ENCODE measurements around the gene KDM3A. TPM values are rescaled to one million over a fixed set of nuclear protein-coding genes. Genes with fewer than 3 reads are reported as not detected.

KDM3A gene
- total RNA-seq, 2 experiments from 2014 or later: 86.1 to 86.9 TPM

GRCh38 chr2:86413296-86414094, 27.7 kb upstream of the KDM3A start:
- Mint-ChIP-seq H3K4me1 (no peaks in the 10 kb centered on the region), H3K9me3 (peaks cover 9% of the 10 kb centered on the region), H3K27ac (no peak overlapping the region), H3K4me3 (no peak overlapping the region), H3K27me3 (peaks cover 33% of the 10 kb centered on the region), H3K36me3 (ENCODE audit: low read depth) (no peaks in the 10 kb centered on the region)
- CTCF ChIA-PET: interaction anchor here (0.5 kb wide), 1 partner anchor 27 kb away, joined by 6 read pairs; no protein-coding TSS in a partner anchor
- POLR2A ChIA-PET: no interaction called here
- DNase-seq: no peak

GRCh38 chr2:86414996-86415395, 26.2 kb upstream of the KDM3A start:
- Mint-ChIP-seq H3K4me3 (no peak overlapping the region), H3K9me3 (peaks cover 9% of the 10 kb centered on the region), H3K27ac (no peak overlapping the region), H3K27me3 (peaks cover 29% of the 10 kb centered on the region), H3K4me1 (no peaks in the 10 kb centered on the region), H3K36me3 (ENCODE audit: low read depth) (no peaks in the 10 kb centered on the region)
- ChIA-PET POLR2A (interaction anchor here (0.7 kb wide), 1 partner anchor 26 kb away, joined by 7 read pairs; the partner anchor contains the start of gene KDM3A), CTCF (interaction anchor here (0.9 to 1.7 kb wide), 2 partner anchors 26 to 264 kb away, joined by 3 to 5 read pairs; no protein-coding TSS in a partner anchor)
- no peak for DNase-seq

- Mint-ChIP-seq H3K27me3 (peaks cover 31% of the 10 kb centered on the region), H3K9me3 (peaks cover 6% of the 10 kb centered on the region), H3K36me3 (ENCODE audit: low read depth) (no peaks in the 10 kb centered on the region), H3K27ac (no peak overlapping the region), H3K4me1 (no peaks in the 10 kb centered on the region), H3K4me3 (no peak overlapping the region)
- ChIA-PET POLR2A (no interaction called here), CTCF (no interaction called here)
- no peak for DNase-seq
These were observed 25.0 kb upstream of the KDM3A start for GRCh38 chr2:86416146-86416545.

- no peak overlapping the region for H3K27ac Mint-ChIP-seq
- POLR2A ChIA-PET: no interaction called here
- CTCF ChIA-PET: no interaction called here
- no peaks in the 10 kb centered on the region for H3K36me3 Mint-ChIP-seq (ENCODE audit: low read depth)
- H3K27me3 Mint-ChIP-seq: peaks cover 32% of the 10 kb centered on the region
- no peaks in the 10 kb centered on the region for H3K4me1 Mint-ChIP-seq
- H3K4me3 Mint-ChIP-seq: no peak overlapping the region
- no peaks in the 10 kb centered on the region for H3K9me3 Mint-ChIP-seq
- no peak for DNase-seq
These were observed 23.2 kb upstream of the KDM3A start for GRCh38 chr2:86417961-86418360.

- Mint-ChIP-seq H3K9me3 (no peaks in the 10 kb centered on the region), H3K4me3 (no peak overlapping the region), H3K27me3 (peaks cover 32% of the 10 kb centered on the region), H3K4me1 (no peaks in the 10 kb centered on the region), H3K36me3 (ENCODE audit: low read depth) (no peaks in the 10 kb centered on the region), H3K27ac (no peak overlapping the region)
- POLR2A ChIA-PET: no interaction called here
- DNase-seq: no peak
- CTCF ChIA-PET: interaction anchor here (1.2 kb wide), 1 partner anchor 20 kb away, joined by 3 read pairs; the partner anchor contains the start of gene KDM3A
These were observed 20.3 kb upstream of the KDM3A start for GRCh38 chr2:86420913-86421312.

GRCh38 chr2:86426271-86426670, 14.9 kb upstream of the KDM3A start:
- no peak overlapping the region for H3K27ac Mint-ChIP-seq
- DNase-seq: no peak
- POLR2A ChIA-PET: no interaction called here
- no peak overlapping the region for H3K4me3 Mint-ChIP-seq
- peaks cover 40% of the 10 kb centered on the region for H3K27me3 Mint-ChIP-seq
- H3K4me1 Mint-ChIP-seq: no peaks in the 10 kb centered on the region
- CTCF ChIA-PET: no interaction called here
- H3K36me3 Mint-ChIP-seq (ENCODE audit: low read depth): peaks cover 5% of the 10 kb centered on the region
- peaks cover 10% of the 10 kb centered on the region for H3K9me3 Mint-ChIP-seq

- Mint-ChIP-seq H3K27me3 (peaks cover 42% of the 10 kb centered on the region), H3K27ac (no peak overlapping the region), H3K4me1 (no peaks in the 10 kb centered on the region), H3K4me3 (no peak overlapping the region), H3K36me3 (ENCODE audit: low read depth) (peaks cover 5% of the 10 kb centered on the region), H3K9me3 (peaks cover 10% of the 10 kb centered on the region)
- no peak for DNase-seq
- ChIA-PET CTCF (interaction anchor here (1.0 kb wide), 1 partner anchor 56 kb away, joined by 3 read pairs; no protein-coding TSS in a partner anchor), POLR2A (no interaction called here)
These were observed 11.8 kb upstream of the KDM3A start for GRCh38 chr2:86429335-86429734.

GRCh38 chr2:86430368-86430767, 10.8 kb upstream of the KDM3A start:
- DNase-seq: no peak
- Mint-ChIP-seq H3K27me3 (peaks cover 35% of the 10 kb centered on the region), H3K9me3 (peaks cover 10% of the 10 kb centered on the region), H3K4me3 (no peak overlapping the region), H3K4me1 (no peaks in the 10 kb centered on the region), H3K36me3 (ENCODE audit: low read depth) (peaks cover 5% of the 10 kb centered on the region), H3K27ac (no peak overlapping the region)
- CTCF ChIA-PET: no interaction called here
- POLR2A ChIA-PET: no interaction called here

GRCh38 chr2:86433137-86433536, 8.0 kb upstream of the KDM3A start:
- ChIA-PET CTCF (no interaction called here), POLR2A (no interaction called here)
- Mint-ChIP-seq H3K27me3 (peaks cover 30% of the 10 kb centered on the region), H3K4me1 (no peaks in the 10 kb centered on the region), H3K27ac (no peak overlapping the region), H3K4me3 (no peak overlapping the region), H3K36me3 (ENCODE audit: low read depth) (peaks cover 7% of the 10 kb centered on the region), H3K9me3 (peaks cover 24% of the 10 kb centered on the region)
- no peak for DNase-seq

GRCh38 chr2:86434290-86434689, 6.9 kb upstream of the KDM3A start:
- H3K9me3 Mint-ChIP-seq: peaks cover 29% of the 10 kb centered on the region
- no peak overlapping the region for H3K4me3 Mint-ChIP-seq
- H3K27ac Mint-ChIP-seq: no peak overlapping the region
- no peak for DNase-seq
- ChIA-PET CTCF (no interaction called here), POLR2A (no interaction called here)
- peaks cover 10% of the 10 kb centered on the region for H3K36me3 Mint-ChIP-seq (ENCODE audit: low read depth)
- peaks cover 30% of the 10 kb centered on the region for H3K27me3 Mint-ChIP-seq
- no peaks in the 10 kb centered on the region for H3K4me1 Mint-ChIP-seq

- no peak overlapping the region for H3K27ac Mint-ChIP-seq
- H3K27me3 Mint-ChIP-seq: peaks cover 25% of the 10 kb centered on the region
- peaks cover 7% of the 10 kb centered on the region for H3K4me1 Mint-ChIP-seq
- ChIA-PET POLR2A (no interaction called here), CTCF (no interaction called here)
- DNase-seq: no peak
- peaks cover 18% of the 10 kb centered on the region for H3K36me3 Mint-ChIP-seq (ENCODE audit: low read depth)
- no peak overlapping the region for H3K4me3 Mint-ChIP-seq
- H3K9me3 Mint-ChIP-seq: peaks cover 31% of the 10 kb centered on the region
These were observed 5.6 kb upstream of the KDM3A start for GRCh38 chr2:86435531-86435930.

GRCh38 chr2:86436328-86436727, 4.8 kb upstream of the KDM3A start:
- no peak overlapping the region for H3K27ac Mint-ChIP-seq
- DNase-seq: no peak
- peaks cover 32% of the 10 kb centered on the region for H3K9me3 Mint-ChIP-seq
- H3K4me1 Mint-ChIP-seq: peaks cover 12% of the 10 kb centered on the region
- H3K4me3 Mint-ChIP-seq: no peak overlapping the region
- peaks cover 18% of the 10 kb centered on the region for H3K36me3 Mint-ChIP-seq (ENCODE audit: low read depth)
- POLR2A ChIA-PET: no interaction called here
- H3K27me3 Mint-ChIP-seq: peaks cover 21% of the 10 kb centered on the region
- CTCF ChIA-PET: no interaction called here

- peaks cover 32% of the 10 kb centered on the region for H3K9me3 Mint-ChIP-seq
- H3K4me3 Mint-ChIP-seq: peak overlapping the region; percentile 97
- H3K36me3 Mint-ChIP-seq (ENCODE audit: low read depth): peaks cover 47% of the 10 kb centered on the region
- CTCF ChIA-PET: interaction anchor here (0.6 to 1.7 kb wide), 11 partner anchors 12 to 165 kb away, joined by 3 to 6 read pairs (median 4); no protein-coding TSS in a partner anchor
- POLR2A ChIA-PET: interaction anchor here (0.6 to 0.9 kb wide), 2 partner anchors 244 to 254 kb away, joined by 3 read pairs; partner anchors contain the start of gene IMMT
- DNase-seq: no peak
- peaks cover 7% of the 10 kb centered on the region for H3K27me3 Mint-ChIP-seq
- peak overlapping the region; percentile 100 for H3K27ac Mint-ChIP-seq
- H3K4me1 Mint-ChIP-seq: peaks cover 42% of the 10 kb centered on the region
These were observed 1.1 kb upstream of the KDM3A start for GRCh38 chr2:86439879-86440630.
